ENCODE results near the gene SLC44A5.
"Not testable (repeated sequence)": the region's sequence is repeated elsewhere in the genome, so short reads cannot be mapped to it uniquely, and the experiment has no call there.

The SLC44A5 gene

GRCh38 chr1:75392278-75392677 is 218.6 kb downstream of the SLC44A5 start:
- Histone ChIP-seq H3K27me3 (no peaks in the 10 kb centered on the region), H4K20me1 (no peaks in the 10 kb centered on the region), H3K9me3 (replicated peaks in 1 of 11) (peaks cover 0 to 11% (median 3%) of the 10 kb centered on the region in 11 experiments; a peak in 6 of 22 replicates), H3K27ac (no peak overlapping the region), H3K9ac (no peak overlapping the region), H3K4me3 (no peak overlapping the region), H3K36me3 (no peaks in the 10 kb centered on the region), H3K4me1 (peaks cover 0 to 39% (median 13%) of the 10 kb centered on the region in 10 experiments; a peak in 12 of 20 replicates), H3K4me2 (peak overlapping the region in 7 of 11 experiments; percentile 14 to 53 (median 35); a peak in 12 of 22 replicates)
- no peak for TF ChIP-seq Cebpa-rat (IDR thresholded peaks at IDR 0.05)

- H3K27me3 ChIP-seq; H3K4me2 ChIP-seq; H3K4me1 ChIP-seq; H3K27ac ChIP-seq; H3K36me3 ChIP-seq; H4K20me1 ChIP-seq; H3K4me3 ChIP-seq; H3K9me3 ChIP-seq (replicated peaks in 1 of 11); H3K9ac ChIP-seq: not testable (repeated sequence)
Measured at GRCh38 chr1:75375476-75376447, 235.2 kb downstream of the SLC44A5 start.

- H4K20me1 ChIP-seq, result no peaks in the 10 kb centered on the region
- H3K27ac ChIP-seq, result no peak overlapping the region
- peaks cover 0 to 3% (median 0%) of the 10 kb centered on the region in 11 experiments; a peak in 1 of 22 replicates for H3K9me3 ChIP-seq (replicated peaks in 1 of 11)
- H3K9ac ChIP-seq, result no peak overlapping the region
- no peaks in the 10 kb centered on the region for H3K4me1 ChIP-seq
- H3K4me3 ChIP-seq, result no peak overlapping the region
- TF ChIP-seq Cebpa-rat (IDR thresholded peaks at IDR 0.05), result no peak
- H3K27me3 ChIP-seq, result no peaks in the 10 kb centered on the region
- no peaks in the 10 kb centered on the region for H3K36me3 ChIP-seq
- no peak overlapping the region for H3K4me2 ChIP-seq
Measured at GRCh38 chr1:75373542-75374159, 237.3 kb downstream of the SLC44A5 start.

- H4K20me1 ChIP-seq, result no peaks in the 10 kb centered on the region
- no peak for TF ChIP-seq Cebpa-rat (IDR thresholded peaks at IDR 0.05)
Measured at GRCh38 chr1:75366595-75366994, 244.3 kb downstream of the SLC44A5 start.

GRCh38 chr1:75361260-75361659 is 249.7 kb downstream of the SLC44A5 start:
- H3K27ac ChIP-seq, result no peak overlapping the region
- H3K9ac ChIP-seq, result no peak overlapping the region
- no peaks in the 10 kb centered on the region for H3K36me3 ChIP-seq
- no peaks in the 10 kb centered on the region for H3K27me3 ChIP-seq
- TF ChIP-seq Cebpa-rat (IDR thresholded peaks at IDR 0.05), result no peak
- no peaks in the 10 kb centered on the region for H4K20me1 ChIP-seq
- H3K9me3 ChIP-seq (replicated peaks in 1 of 11), result peaks cover 3 to 10% (median 4%) of the 10 kb centered on the region in 11 experiments; a peak in 20 of 22 replicates
- no peak overlapping the region for H3K4me2 ChIP-seq
- H3K4me3 ChIP-seq, result no peak overlapping the region
- H3K4me1 ChIP-seq, result peaks cover 0 to 9% (median 0%) of the 10 kb centered on the region in 10 experiments; a peak in 3 of 20 replicates

More at GRCh38 chr1:75366595-75366994, 244.3 kb downstream of the SLC44A5 start:
- Histone ChIP-seq H3K4me2 (no peak overlapping the region), H3K27me3 (no peaks in the 10 kb centered on the region), H3K4me3 (no peak overlapping the region), H3K9ac (no peak overlapping the region), H3K36me3 (no peaks in the 10 kb centered on the region), H3K27ac (no peak overlapping the region), H3K4me1 (peaks cover 0 to 9% (median 0%) of the 10 kb centered on the region in 10 experiments; a peak in 3 of 20 replicates), H3K9me3 (replicated peaks in 1 of 11) (peaks cover 18 to 25% (median 19%) of the 10 kb centered on the region in 11 experiments)

- not testable (repeated sequence) for H3K36me3 ChIP-seq; H3K27me3 ChIP-seq; H3K4me3 ChIP-seq; H3K4me1 ChIP-seq; H3K9ac ChIP-seq; H3K4me2 ChIP-seq; H3K27ac ChIP-seq; H3K9me3 ChIP-seq (replicated peaks in 1 of 11); H4K20me1 ChIP-seq
Measured at GRCh38 chr1:75354267-75354666, 256.6 kb downstream of the SLC44A5 start.

- TF ChIP-seq Cebpa-rat (IDR thresholded peaks at IDR 0.05), result no peak
- Histone ChIP-seq H4K20me1 (no peaks in the 10 kb centered on the region), H3K27me3 (no peaks in the 10 kb centered on the region), H3K4me1 (no peaks in the 10 kb centered on the region), H3K36me3 (no peaks in the 10 kb centered on the region), H3K4me3 (no peak overlapping the region), H3K4me2 (no peak overlapping the region), H3K9ac (no peak overlapping the region), H3K27ac (no peak overlapping the region), H3K9me3 (replicated peaks in 1 of 11) (peaks cover 0 to 8% (median 5%) of the 10 kb centered on the region in 11 experiments; a peak in 10 of 22 replicates)
Measured at GRCh38 chr1:75353051-75353450, 257.9 kb downstream of the SLC44A5 start.

- Histone ChIP-seq H3K4me1 (peaks cover 0 to 9% (median 2%) of the 10 kb centered on the region in 10 experiments; a peak in 8 of 20 replicates), H3K27ac (no peak overlapping the region), H3K9ac (no peak overlapping the region), H3K9me3 (replicated peaks in 1 of 11) (peaks cover 0 to 8% (median 5%) of the 10 kb centered on the region in 11 experiments; a peak in 10 of 22 replicates), H4K20me1 (no peaks in the 10 kb centered on the region), H3K36me3 (no peaks in the 10 kb centered on the region), H3K4me2 (no peak overlapping the region), H3K27me3 (no peaks in the 10 kb centered on the region), H3K4me3 (no peak overlapping the region)
- no peak for TF ChIP-seq Cebpa-rat (IDR thresholded peaks at IDR 0.05)
Measured at GRCh38 chr1:75345538-75346292, 265.2 kb downstream of the SLC44A5 start.

GRCh38 chr1:75342786-75343185 is 268.1 kb downstream of the SLC44A5 start:
- Histone ChIP-seq H3K36me3 (no peaks in the 10 kb centered on the region), H3K9ac (no peak overlapping the region), H3K4me1 (peaks cover 0 to 18% (median 7%) of the 10 kb centered on the region in 10 experiments; a peak in 12 of 20 replicates), H4K20me1 (no peaks in the 10 kb centered on the region), H3K27me3 (no peaks in the 10 kb centered on the region), H3K4me3 (no peak overlapping the region), H3K27ac (no peak overlapping the region), H3K4me2 (no peak overlapping the region), H3K9me3 (replicated peaks in 1 of 11) (no peaks in the 10 kb centered on the region)
- TF ChIP-seq Cebpa-rat (IDR thresholded peaks at IDR 0.05), result no peak

Data from BLaER1 treated with 17β-estradiol and CSF1 and Interleukin-3, amounts not matched to agents 10 nM and 100 nM (cell line).